HepG2 (cell line): Measurements from ENCODE around the gene ADRA2A. TPM values are rescaled to one million over a fixed set of nuclear protein-coding genes. Genes with fewer than 3 reads are reported as not detected.

ENCODE experiments used
- ATAC-seq: fragments of 200-7000 bp; cut with Tn5 transposase; 3 replicates; pipeline ENCODE4 v1.9.1; 2020; ENCODE audit warnings: mild to moderate bottlenecking, moderate library complexity
- BruUV-seq: library from RNA; stranded (reverse); fragments of 400-500 nt; replicated peaks from 2 replicates; lab custom pipeline; 2021; lab: Mats Ljungman, UMichigan
- CTCF ChIA-PET: fragments of 300-600 bp; formaldehyde crosslinking; extraction: SDS; loops from one replicate; lab custom pipeline; 2021; ENCODE audit warnings: low total read pairs, inconsistent platforms, low intra/inter-chr PET ratio; lab: Yijun Ruan, JAX
- POLR2A ChIA-PET: fragments of 350-600 bp; sonication (Branson Sonifier 250); formaldehyde crosslinking; loops from one replicate; lab custom pipeline; 2020; ENCODE audit warnings: antibody characterized with exemption, inconsistent platforms; lab: Yijun Ruan, JAX
- DNase-seq: peaks from one replicate; pipeline ENCODE4 v3.0.0-alpha.2; 2015; ENCODE audit warnings: low spot score
- FAIRE-seq: peaks from 3 replicates; lab custom pipeline; 2011; peaks lifted over from hg19 to GRCh38; lab: Jason Lieb, UNC
- H2AFZ ChIP-seq: one replicate; pipeline ENCODE4 v1.6.1; 2011; ENCODE audit warnings: low read length, inconsistent platforms
- H3K27ac ChIP-seq: fragments of 300-600 bp; 3 replicates; pipeline ENCODE4 v1.8.0; 2011; ENCODE audit warnings: mixed run types, mild to moderate bottlenecking, mixed read lengths, low read length, inconsistent platforms; ENCODE audit not compliant: insufficient read depth; ENCODE audit errors: extremely low read length
- H3K27me3 ChIP-seq, 2 experiments: fragments of 200-600 bp in 1 of 2; 2 replicates in 1 of 2; 3 replicates in 1 of 2; pipeline versions ENCODE4 v1.6.0 to v1.8.0; 2011; ENCODE audit warnings: low read length in 2 of 2, mild to moderate bottlenecking in 2 of 2, moderate library complexity in 2 of 2, inconsistent platforms in 1 of 2; ENCODE audit not compliant: insufficient read depth in 2 of 2, control insufficient read depth in 1 of 2
- H3K36me3 ChIP-seq, 2 experiments: fragments of 200-600 bp in 1 of 2; replicated peaks in 1 of 2; 2 replicates in 1 of 2; 3 replicates in 1 of 2; pipeline versions ENCODE4 v1.5.1 to v1.8.0; 2011; ENCODE audit warnings: low read length in 2 of 2, inconsistent platforms in 1 of 2; ENCODE audit not compliant: insufficient read depth in 2 of 2, control insufficient read depth in 1 of 2
- H3K4me1 ChIP-seq: 2 replicates; pipeline ENCODE4 v1.5.1; 2012; ENCODE audit warnings: low read length, inconsistent platforms; ENCODE audit not compliant: insufficient read depth
- H3K4me2 ChIP-seq: 2 replicates; pipeline ENCODE4 v1.6.0; 2011; ENCODE audit warnings: low read depth, low read length, inconsistent platforms
- H3K4me3 ChIP-seq, 3 experiments: fragments of 200-600 bp in 1 of 3; sonication (generic), shearing (Covaris generic) in 1 of 3; replicated peaks in 1 of 3; 2 replicates each; pipeline ENCODE4 v1.5.1; 2011 to 2016; ENCODE audit warnings: low read length in 3 of 3, inconsistent platforms in 2 of 3, low read depth in 2 of 3, mild to moderate bottlenecking in 2 of 3, control low read depth in 1 of 3, mixed read lengths in 1 of 3; ENCODE audit not compliant: insufficient read depth in 1 of 3
- H3K79me2 ChIP-seq: one replicate; pipeline ENCODE4 v1.6.1; 2011; ENCODE audit warnings: low read length, inconsistent platforms; ENCODE audit not compliant: insufficient read depth
- H3K9ac ChIP-seq: 2 replicates; pipeline ENCODE4 v1.6.0; 2011; ENCODE audit warnings: mild to moderate bottlenecking, low read depth, low read length, inconsistent platforms; ENCODE audit not compliant: insufficient read depth
- H3K9me3 ChIP-seq: 2 replicates; pipeline ENCODE4 v1.5.1; 2012; ENCODE audit warnings: mild to moderate bottlenecking, low read length
- H4K20me1 ChIP-seq: 2 replicates; pipeline ENCODE4 v1.6.0; 2011; ENCODE audit warnings: inconsistent platforms, mild to moderate bottlenecking, low read length, moderate library complexity; ENCODE audit not compliant: insufficient read depth
- CENPX ChIP-seq: sonication (generic); formaldehyde crosslinking; IDR thresholded peaks from 2 replicates; pipeline ENCODE4 v1.9.0; 2021; ENCODE audit warnings: mild to moderate bottlenecking, missing genetic modification reagents, moderate library complexity
- GATAD2A ChIP-seq: IDR thresholded peaks from 2 replicates; pipeline ENCODE4 v1.6.1; 2016
- MAFK ChIP-seq, 2 experiments: IDR thresholded peaks in 1 of 2; conservative IDR thresholded peaks in 1 of 2; 2 replicates each; pipeline ENCODE4 v1.6.1; 2011; ENCODE audit warnings: improper control_type of control experiment in 2 of 2, low read length in 2 of 2
- MAZ ChIP-seq, 2 experiments: sonication (generic) in 1 of 2; formaldehyde crosslinking in 1 of 2; IDR thresholded peaks; 2 replicates each; pipeline versions ENCODE4 v1.5.0 to v1.6.1; 2012 to 2020; ENCODE audit warnings: low read depth in 2 of 2, mild to moderate bottlenecking in 2 of 2, borderline replicate concordance in 1 of 2, improper control_type of control experiment in 1 of 2, low read length in 1 of 2, missing genetic modification reagents in 1 of 2, moderate library complexity in 1 of 2
- SRSF1 ChIP-seq: fragments of 200-400 bp; formaldehyde crosslinking; optimal IDR thresholded peaks from 2 replicates; pipeline ENCODE3; 2017; ENCODE audit warnings: mild to moderate bottlenecking, low read depth, low read length, moderate library complexity
- TBX2 ChIP-seq: sonication (generic); formaldehyde crosslinking; IDR thresholded peaks from 2 replicates; pipeline ENCODE4 v1.5.0; 2020; ENCODE audit warnings: missing genetic modification reagents, mild to moderate bottlenecking, borderline replicate concordance
- TEAD2 ChIP-seq: sonication (generic); formaldehyde crosslinking; IDR thresholded peaks from 2 replicates; pipeline ENCODE4 v1.9.0; 2021; ENCODE audit warnings: missing genetic modification reagents
- TSC22D2 ChIP-seq: sonication (generic); formaldehyde crosslinking; IDR thresholded peaks from 2 replicates; pipeline ENCODE4 v1.5.1; 2020; ENCODE audit warnings: missing genetic modification reagents, mild to moderate bottlenecking, borderline replicate concordance
- ZEB1 ChIP-seq: IDR thresholded peaks from 2 replicates; pipeline ENCODE4 v1.6.1; 2012; ENCODE audit warnings: mild to moderate bottlenecking, low read depth, inconsistent platforms; ENCODE audit not compliant: insufficient replicate concordance
- ZNF343 ChIP-seq: sonication (generic); formaldehyde crosslinking; IDR thresholded peaks from 2 replicates; pipeline ENCODE4 v1.4.0; 2020; ENCODE audit warnings: mild to moderate bottlenecking, missing genetic modification reagents
- ZNF460 ChIP-seq: sonication (generic); formaldehyde crosslinking; IDR thresholded peaks from 2 replicates; pipeline ENCODE4 v1.5.1; 2020; ENCODE audit warnings: missing genetic modification reagents, mild to moderate bottlenecking, borderline replicate concordance
- WGBS: methylation state at CpG from one replicate; pipeline ENCODE4 v1.1.6; 2017; ENCODE audit warnings: low lambda C conversion rate; 5-methylcytosine and 5-hydroxymethylcytosine counted together
- in situ Hi-C: cut with HindIII; loops from 2 replicates; pipeline ENCODE4 v1.10.0; 2017; ENCODE audit warnings: low pct_unique_long_range_greater_than_20kb; ENCODE audit not compliant: extremely low pct_ligation_motif_present
- intact Hi-C: fragments of 100-400 bp; cut with micrococcal nuclease; formaldehyde crosslinking; loops from one replicate; pipeline ENCODE4 v1.10.0; 2022; ENCODE audit not compliant: unreplicated experiment
- polyA plus RNA-seq, 8 experiments: library from polyadenylated mRNA; depleted of rRNA in 3 of 8; stranded (reverse) in 7 of 8; unstranded in 1 of 8; fragments of >200 nt; fragmentation: Illumina TruSeq in 4 of 8; extraction: Trizol in 4 of 8; gene quantifications; 2 replicates each; pipeline versions ENCODE4 v1.2.1 to v1.2.3, GENCODE V29; 2011 to 2016; ENCODE audit warnings: low read depth in 4 of 8, missing spikeins in 1 of 8, mixed read lengths in 1 of 8; ENCODE audit not compliant: insufficient read depth in 1 of 8
- total RNA-seq, 5 experiments: library from RNA; depleted of rRNA; stranded (reverse); fragments of >200 nt; fragmentation: Illumina TruSeq; extraction: Trizol; gene quantifications; 2 replicates each; pipeline ENCODE4 v1.2.3, GENCODE V29; 2016; ENCODE audit warnings: low read depth in 1 of 5
- TF ChIP-seq, protein P1 (sequence below): sonication (generic); formaldehyde crosslinking; IDR thresholded peaks from 2 replicates; pipeline ENCODE4 v1.8.0; 2022; ENCODE audit warnings: mild to moderate bottlenecking, missing genetic modification reagents; ENCODE audit not compliant: insufficient replicate concordance
- TF ChIP-seq, protein P2 (sequence below): sonication (generic); formaldehyde crosslinking; IDR thresholded peaks from 2 replicates; pipeline ENCODE4 v1.9.0; 2021; ENCODE audit warnings: missing genetic modification reagents, borderline replicate concordance
- TF ChIP-seq, protein P3 (sequence below): sonication (generic); formaldehyde crosslinking; IDR thresholded peaks from 2 replicates; pipeline ENCODE4 v1.8.1; 2023; ENCODE audit warnings: mild to moderate bottlenecking, missing genetic modification reagents, borderline replicate concordance

Gene ADRA2A
- total and polyA plus RNA-seq, 2 of the 13 experiments (the other 11 are each of a cell fraction or from before 2014, with no cell fraction given), result 0.01 TPM; not detected in 1

DNA sequence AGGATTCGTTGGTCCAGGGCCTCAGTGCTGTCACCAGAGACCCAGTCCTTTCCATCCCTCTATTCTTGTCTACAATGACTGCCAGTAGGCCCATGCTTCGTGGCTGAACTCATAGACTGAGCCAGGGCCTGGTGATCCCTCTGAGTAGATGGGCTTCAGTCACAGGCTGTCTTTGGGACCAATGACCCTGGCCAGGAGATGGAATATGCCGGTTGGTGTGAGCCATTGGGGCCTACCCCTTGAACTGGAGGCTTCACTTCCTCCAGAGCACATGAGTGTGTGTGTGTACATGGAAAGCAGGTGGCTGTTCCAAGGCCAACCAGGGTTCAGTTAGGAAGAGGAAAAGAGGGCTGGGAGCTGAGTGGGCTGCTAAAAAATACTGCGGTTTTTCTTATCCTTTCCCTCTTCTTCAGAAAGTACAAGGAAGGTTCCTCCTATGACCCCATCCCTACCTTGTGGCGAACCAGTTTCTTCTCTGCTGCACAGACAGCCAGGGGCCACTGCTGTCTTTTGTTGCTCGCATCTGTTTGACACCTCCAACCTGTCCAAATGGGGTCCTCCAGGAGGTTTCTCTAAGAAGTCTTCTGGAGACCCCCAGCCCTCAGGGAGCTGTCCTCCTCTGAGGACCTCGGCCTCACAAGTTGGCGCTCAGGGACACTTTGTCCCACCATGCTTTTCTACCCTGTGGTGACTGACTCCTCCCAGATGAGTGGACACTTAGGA, 36.6 kb downstream of the ADRA2A start:
- Histone ChIP-seq H2AFZ (no peak overlapping the region), H3K36me3 (no peaks in the 10 kb centered on the region), H3K4me1 (no peaks in the 10 kb centered on the region), H3K9ac (no peak overlapping the region), H3K4me3 (no peak overlapping the region), H3K27ac (no peak overlapping the region), H3K27me3 (peaks cover 0 to 10% of the 10 kb centered on the region in 2 experiments; a peak in 1 of 5 replicates), H3K9me3 (no peaks in the 10 kb centered on the region), H3K4me2 (no peak overlapping the region), H4K20me1 (no peaks in the 10 kb centered on the region), H3K79me2 (no peaks in the 10 kb centered on the region)
- WGBS, result 29% methylated on average over 3 of the region's 8 CpGs
- CTCF ChIA-PET, result no interaction called here
- BruUV-seq, result no TSS peak
- intact Hi-C loops (no loop called here), in situ Hi-C loops (no loop called here)
- no peak for FAIRE-seq
- DNase-seq, result no peak
- POLR2A ChIA-PET, result no interaction called here
- no peak for ATAC-seq
- TF ChIP-seq, protein P1, sequence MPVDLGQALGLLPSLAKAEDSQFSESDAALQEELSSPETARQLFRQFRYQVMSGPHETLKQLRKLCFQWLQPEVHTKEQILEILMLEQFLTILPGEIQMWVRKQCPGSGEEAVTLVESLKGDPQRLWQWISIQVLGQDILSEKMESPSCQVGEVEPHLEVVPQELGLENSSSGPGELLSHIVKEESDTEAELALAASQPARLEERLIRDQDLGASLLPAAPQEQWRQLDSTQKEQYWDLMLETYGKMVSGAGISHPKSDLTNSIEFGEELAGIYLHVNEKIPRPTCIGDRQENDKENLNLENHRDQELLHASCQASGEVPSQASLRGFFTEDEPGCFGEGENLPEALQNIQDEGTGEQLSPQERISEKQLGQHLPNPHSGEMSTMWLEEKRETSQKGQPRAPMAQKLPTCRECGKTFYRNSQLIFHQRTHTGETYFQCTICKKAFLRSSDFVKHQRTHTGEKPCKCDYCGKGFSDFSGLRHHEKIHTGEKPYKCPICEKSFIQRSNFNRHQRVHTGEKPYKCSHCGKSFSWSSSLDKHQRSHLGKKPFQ, result no peak
- no peak for TF ChIP-seq MAZ (IDR thresholded peaks at IDR 0.05; ENCODE audit: borderline replicate concordance, low read depth, low read length)
- no peak for TF ChIP-seq MAZ (CRISPR knock-in tag; IDR thresholded peaks at IDR 0.05; ENCODE audit: low read depth)
- no peak for TF ChIP-seq CENPX
- TF ChIP-seq TBX2 (CRISPR knock-in tag), result no peak
- TF ChIP-seq MAFK (conservative IDR thresholded peaks at IDR 0.05 in 1 of 2, IDR thresholded peaks at IDR 0.05 in 1 of 2; ENCODE audit: low read length in 2 of 2), result no peak
- TF ChIP-seq GATAD2A (CRISPR knock-in tag), result no peak
- TF ChIP-seq TSC22D2 (CRISPR knock-in tag), result no peak
- TF ChIP-seq ZEB1, result no peak
- TF ChIP-seq, protein P2, sequence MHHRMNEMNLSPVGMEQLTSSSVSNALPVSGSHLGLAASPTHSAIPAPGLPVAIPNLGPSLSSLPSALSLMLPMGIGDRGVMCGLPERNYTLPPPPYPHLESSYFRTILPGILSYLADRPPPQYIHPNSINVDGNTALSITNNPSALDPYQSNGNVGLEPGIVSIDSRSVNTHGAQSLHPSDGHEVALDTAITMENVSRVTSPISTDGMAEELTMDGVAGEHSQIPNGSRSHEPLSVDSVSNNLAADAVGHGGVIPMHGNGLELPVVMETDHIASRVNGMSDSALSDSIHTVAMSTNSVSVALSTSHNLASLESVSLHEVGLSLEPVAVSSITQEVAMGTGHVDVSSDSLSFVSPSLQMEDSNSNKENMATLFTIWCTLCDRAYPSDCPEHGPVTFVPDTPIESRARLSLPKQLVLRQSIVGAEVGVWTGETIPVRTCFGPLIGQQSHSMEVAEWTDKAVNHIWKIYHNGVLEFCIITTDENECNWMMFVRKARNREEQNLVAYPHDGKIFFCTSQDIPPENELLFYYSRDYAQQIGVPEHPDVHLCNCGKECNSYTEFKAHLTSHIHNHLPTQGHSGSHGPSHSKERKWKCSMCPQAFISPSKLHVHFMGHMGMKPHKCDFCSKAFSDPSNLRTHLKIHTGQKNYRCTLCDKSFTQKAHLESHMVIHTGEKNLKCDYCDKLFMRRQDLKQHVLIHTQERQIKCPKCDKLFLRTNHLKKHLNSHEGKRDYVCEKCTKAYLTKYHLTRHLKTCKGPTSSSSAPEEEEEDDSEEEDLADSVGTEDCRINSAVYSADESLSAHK (CRISPR knock-in tag), result no peak
- TF ChIP-seq ZNF460 (CRISPR knock-in tag), result no peak
- no peak for TF ChIP-seq SRSF1
- TF ChIP-seq TEAD2 (CRISPR knock-in tag), result no peak
- no peak for TF ChIP-seq ZNF343
- TF ChIP-seq, protein P3, sequence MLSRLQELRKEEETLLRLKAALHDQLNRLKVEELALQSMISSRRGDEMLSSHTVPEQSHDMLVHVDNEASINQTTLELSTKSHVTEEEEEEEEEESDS (CRISPR knock-in tag), result no peak
